Forelimb muscle (tissue), 1 donor: ENCODE results near the gene TRIL. TPM values are rescaled to one million over a fixed set of nuclear protein-coding genes. Genes with fewer than 3 reads are reported as not detected.
A peak's percentile ranks its signal among the peaks of the same experiment; 100 is the strongest.

Experiments used
- DNase-seq: peaks from one replicate; pipeline ENCODE4 v3.0.0-alpha.2; 2013; ENCODE audit warnings: low read depth
- polyA plus RNA-seq: library from polyadenylated mRNA; unstranded; fragments of 120-200 nt; gene quantifications from one replicate; pipeline ENCODE4 v1.2.1, GENCODE V29; 2013; ENCODE audit not compliant: insufficient read length

Gene TRIL, protein sequence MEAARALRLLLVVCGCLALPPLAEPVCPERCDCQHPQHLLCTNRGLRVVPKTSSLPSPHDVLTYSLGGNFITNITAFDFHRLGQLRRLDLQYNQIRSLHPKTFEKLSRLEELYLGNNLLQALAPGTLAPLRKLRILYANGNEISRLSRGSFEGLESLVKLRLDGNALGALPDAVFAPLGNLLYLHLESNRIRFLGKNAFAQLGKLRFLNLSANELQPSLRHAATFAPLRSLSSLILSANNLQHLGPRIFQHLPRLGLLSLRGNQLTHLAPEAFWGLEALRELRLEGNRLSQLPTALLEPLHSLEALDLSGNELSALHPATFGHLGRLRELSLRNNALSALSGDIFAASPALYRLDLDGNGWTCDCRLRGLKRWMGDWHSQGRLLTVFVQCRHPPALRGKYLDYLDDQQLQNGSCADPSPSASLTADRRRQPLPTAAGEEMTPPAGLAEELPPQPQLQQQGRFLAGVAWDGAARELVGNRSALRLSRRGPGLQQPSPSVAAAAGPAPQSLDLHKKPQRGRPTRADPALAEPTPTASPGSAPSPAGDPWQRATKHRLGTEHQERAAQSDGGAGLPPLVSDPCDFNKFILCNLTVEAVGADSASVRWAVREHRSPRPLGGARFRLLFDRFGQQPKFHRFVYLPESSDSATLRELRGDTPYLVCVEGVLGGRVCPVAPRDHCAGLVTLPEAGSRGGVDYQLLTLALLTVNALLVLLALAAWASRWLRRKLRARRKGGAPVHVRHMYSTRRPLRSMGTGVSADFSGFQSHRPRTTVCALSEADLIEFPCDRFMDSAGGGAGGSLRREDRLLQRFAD
- polyA plus RNA-seq: 24.3 TPM

DNA sequence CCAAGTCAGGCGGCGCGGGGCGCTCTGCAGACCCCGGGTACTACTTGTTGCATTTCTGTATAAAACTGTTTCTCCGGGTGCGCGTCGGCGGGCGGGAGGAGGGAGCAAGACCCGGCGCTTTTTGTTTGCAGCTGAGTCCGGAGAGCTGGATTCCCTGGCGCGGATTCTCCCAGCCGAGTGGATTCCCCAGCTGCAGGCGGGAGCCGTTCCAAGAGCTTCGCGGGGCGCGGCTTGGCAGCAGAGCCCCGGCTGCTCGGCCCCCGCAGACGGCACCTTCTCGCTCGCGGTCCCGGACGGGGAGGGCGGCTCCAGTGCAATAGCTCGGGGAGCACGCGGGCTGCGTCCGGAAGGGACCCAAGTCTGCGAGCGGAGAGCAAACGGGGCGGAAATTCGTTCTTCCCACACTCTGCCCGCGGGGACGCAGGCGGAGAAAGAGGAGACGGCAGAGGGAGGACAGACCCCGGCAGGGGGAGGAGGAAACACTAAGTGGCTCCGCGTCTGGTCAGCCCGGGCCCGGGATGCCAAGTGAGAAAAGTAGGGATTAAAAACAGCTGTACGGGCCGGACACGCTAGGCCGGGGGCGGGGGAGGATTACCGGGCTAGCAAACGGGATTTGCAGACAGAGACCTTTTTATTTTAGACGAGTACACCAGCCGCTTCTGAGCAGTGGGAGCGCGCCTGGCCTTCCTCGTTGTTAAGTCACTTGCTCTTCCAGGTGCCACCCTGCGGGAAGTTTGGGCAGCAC is at the start of gene TRIL:
Gene TRIL (minus strand): TSS at position 96 of the 745 bp plus-strand sequence. CDS start 284 bp downstream, outside the sequence.
- peak; percentile 59 for DNase-seq

DNA sequence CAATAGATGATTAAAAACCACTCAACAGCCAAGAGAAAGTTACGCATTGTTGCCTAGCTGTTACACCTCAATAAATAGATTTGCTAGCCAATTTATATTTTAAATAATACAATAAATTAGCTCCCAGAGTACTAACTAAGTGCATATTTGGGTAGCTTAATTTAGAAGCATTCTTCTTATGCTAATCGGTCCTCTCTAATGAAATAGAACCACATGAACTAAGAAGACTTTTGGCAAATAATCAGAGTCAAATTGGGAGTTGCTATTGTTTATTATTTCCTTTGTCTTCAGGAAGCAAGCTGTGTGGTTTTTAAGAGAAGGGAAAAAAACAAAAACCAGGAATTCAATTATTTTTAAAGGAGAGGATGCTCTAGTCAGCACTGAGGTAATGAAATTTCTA is 49.0 kb upstream of the TRIL start:
- DNase-seq: no peak

DNA sequence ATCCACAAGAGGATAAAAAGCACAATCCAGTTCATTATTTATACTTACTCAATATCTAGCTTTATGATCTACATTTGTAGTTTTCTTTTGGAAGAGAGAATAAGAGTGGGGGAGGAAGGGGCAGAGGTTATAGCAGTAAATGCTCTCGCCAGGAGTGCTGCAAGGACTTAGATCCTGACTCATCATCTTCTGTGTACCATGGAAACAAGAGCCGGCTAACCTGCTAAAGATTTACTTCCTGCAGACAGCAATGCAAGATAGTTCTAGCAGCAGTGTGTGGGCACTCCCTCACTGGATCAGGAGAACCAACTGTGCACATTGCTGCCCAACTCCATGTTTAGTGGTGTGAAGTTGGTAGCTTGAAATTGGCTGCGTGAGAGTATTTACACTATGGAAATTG is 47.7 kb upstream of the TRIL start:
- no peak for DNase-seq

DNA sequence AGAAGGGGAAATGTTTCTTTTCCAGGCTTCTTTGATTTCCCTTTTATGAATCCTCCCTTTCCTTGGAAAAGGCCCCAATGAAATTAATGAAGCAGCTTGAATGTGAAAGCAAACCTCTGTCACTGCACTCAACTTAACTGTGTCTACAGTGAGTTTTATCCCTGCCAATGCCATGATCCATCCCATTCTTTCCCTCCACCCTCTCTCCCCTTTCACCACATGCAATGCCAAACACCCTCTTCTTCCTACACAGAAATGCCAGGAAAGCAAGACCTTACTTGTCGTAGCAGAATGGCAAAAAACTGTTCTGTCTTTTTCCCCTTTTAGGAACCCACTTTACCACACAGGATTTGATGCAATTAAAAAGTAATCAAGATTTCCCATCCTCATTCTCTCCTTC is 47.3 kb upstream of the TRIL start:
- DNase-seq: no peak

DNA sequence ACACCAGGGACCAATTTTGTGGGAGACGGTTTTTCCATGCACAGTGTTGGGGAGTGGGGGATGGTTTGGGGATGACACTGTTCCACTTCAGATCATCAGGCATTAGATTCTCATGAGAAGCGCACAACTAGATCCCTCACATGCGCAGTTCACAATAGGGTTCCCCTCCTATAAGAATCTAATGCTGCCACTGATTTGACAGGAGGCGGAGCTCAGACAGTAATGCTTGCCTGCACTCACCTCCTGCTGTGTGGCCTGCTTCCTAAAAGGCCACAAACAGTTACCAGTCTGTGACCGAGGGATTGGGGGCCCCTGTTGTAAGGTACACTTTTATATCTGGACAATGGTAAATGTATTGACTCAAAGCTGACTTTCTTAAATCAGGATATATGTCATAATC is 45.6 kb upstream of the TRIL start:
- no peak for DNase-seq

DNA sequence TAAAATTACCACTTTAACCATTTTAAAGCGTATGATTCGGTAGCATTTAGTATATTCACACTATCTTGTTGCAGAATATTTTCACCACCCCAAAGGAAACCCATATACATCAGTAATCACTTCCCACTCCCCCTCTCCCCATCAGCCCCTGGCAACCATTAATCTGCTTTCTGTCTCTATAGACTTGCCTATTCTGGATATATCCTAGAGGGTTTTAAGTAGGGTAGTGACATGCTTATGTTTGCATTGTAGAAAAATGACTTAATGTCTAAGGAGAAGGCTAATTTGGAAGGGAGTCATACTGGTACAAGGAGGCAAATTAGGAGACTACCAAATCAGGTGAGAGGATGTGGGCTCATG is 42.6 kb upstream of the TRIL start:
- no peak for DNase-seq

DNA sequence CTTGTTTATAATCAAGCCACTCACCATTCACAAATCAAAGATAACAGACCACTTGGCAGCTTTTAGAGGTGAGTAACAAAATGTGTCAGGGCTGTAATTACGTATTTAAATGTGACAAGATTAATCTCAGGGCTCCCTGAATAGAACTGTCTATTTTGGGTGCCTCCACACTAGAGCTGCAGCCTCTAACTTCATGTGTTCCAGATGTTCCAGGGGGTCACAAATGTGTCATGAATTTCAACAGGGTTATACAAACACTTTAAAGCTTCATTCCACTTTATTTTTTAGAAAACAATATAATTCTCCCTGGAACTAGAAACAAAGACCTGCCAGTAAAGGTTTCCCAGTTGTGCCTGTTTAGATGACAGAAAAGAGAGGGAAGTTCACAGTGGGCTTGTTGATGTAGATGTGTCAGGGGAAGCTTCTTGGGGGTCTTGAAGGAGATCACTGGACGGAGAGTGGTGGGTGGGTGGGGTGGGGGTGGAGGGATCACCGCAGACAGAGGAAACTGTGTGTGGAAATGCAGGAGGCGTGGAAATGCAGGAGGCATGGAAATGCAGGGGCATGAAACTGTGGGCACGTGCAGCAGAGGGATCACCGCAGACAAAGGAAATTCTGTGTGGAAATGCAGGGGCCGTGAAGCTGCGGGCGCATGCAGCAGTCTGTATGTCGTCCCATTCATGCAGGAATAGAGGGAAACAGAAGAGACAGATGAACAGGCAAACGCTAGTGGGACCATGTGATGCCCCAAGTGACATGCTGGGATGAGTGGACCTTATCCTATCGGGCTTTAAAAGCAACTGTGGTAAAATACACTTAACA is 42.0 kb upstream of the TRIL start:
- no peak for DNase-seq

DNA sequence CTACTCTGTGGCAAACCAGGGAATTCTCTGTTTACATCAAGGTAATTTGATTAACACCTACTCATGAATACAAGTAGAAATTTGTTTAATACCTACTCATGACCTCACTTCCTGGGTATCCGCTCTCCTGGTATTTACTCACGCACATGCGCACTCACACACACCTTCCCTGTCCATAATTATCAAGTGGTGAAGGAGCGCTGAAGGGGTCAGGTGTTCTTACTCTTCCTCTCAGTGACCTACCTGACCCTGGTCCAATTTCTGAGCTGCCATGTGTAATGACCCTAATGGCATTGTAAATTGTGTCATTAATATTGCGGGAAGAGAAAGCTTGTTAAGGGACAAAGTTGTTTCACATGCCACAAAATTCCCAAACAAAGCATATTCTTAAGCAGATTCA is 41.3 kb upstream of the TRIL start:
- no peak for DNase-seq

DNA sequence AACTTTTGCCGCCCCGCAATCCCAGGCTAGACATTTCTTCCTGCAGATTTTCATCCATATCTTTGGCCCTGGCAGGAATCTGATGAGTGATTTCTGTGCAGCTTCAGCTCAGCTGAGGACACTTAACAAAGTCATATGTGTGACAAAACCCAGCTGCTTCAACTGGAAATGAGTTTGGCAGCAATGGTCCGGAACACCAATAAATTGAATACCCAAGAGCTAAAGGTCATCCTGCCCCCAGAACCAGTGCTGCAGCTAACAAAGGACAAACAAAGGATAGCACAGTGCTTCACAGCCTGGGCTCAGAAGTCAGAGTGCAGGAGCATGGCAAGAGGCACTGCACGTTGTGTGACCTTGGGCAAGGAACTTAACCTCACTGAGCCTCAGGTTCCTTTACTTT is 40.0 kb upstream of the TRIL start:
- DNase-seq: no peak

DNA sequence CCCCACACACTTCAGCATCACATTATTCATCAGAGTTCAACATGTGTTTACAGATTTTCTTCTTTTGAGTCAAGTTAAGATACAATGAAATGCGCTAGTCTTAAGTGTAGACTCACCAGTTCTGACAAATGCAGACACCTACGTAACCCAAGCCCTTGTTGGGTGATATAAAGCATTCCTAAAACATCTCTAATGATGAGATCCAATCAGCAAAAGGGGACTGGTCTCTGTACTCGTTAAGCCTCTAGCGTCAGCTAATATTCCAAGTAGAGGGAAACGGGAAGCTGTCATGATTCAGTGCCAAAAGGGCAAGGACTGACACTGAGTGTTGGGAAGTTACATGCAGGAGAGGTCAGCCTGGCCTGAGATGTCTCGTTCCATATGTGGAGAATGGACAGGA is 38.7 kb upstream of the TRIL start:
- DNase-seq: no peak

DNA sequence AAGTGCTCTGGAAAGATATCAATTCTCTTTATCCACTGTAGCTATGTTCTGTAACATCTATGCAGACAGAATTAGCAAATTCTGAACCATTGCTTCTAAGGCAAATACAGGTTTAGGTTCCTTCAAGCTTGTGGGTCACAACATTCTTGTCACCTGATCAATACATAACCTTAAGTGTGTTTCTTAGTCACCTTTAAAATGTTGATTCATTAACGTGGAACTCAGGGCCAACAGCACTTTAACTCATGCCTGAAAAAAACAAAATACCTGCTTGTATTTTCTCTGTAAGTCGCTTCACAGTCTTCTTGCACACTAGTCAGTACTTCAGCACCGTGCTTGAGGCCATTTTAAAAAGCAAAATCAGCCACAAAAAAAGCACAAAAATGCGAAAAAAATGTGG is 35.2 kb upstream of the TRIL start:
- DNase-seq: no peak

DNA sequence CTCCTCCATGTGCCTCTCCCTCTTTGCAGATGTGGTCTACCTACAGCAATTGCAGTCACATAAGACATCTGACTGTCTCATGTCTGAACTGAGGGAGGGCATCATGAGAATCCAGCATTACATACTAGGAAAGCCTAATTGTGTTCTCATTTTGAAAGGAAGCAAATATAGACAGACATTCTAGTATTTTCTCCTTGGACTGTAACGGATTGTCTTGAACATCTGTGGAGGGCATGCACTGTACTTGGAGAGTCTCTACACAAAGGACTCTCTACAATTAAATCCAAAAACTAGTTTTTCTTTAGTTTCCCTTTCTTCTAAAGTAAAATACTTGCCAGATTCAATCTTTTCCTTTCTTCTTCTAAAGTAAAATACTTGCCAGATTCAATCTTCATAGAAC is 34.7 kb upstream of the TRIL start:
- no peak for DNase-seq

DNA sequence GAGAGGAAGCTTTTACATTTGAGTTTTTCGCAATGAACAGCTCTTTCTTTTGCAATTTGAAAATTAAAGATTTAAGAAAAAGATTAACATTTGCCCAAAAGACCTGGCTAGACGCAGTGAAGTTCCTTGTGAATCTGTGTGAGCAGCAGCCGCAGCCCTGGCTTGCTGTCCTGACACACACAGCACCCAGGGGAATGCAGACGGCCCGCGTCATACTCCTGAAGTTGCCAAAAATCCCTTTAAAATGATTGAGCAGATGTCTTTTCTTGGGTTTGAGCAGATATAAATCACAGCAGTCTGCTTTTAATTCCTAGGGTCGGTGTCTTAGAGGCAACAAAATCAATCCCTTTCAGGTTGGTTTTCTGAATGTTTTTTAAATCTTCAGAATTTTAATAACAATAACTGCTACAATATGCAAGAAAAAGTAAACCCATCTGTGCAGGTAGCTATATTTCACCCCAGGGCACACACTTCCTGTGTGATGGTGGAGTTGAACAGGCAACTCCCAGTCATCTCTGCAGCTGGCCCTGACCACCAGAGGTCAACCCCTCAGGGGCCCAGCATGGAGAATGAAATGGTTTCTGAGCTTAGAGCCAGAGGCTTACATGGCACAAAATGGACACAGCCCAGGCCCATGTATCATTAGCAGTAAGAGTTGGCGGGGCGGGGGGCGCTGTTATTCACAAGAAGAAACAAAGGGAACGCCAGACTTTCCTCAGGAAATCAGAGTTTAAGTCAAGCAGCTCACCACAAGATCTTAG is 32.2 kb upstream of the TRIL start:
- no peak for DNase-seq

DNA sequence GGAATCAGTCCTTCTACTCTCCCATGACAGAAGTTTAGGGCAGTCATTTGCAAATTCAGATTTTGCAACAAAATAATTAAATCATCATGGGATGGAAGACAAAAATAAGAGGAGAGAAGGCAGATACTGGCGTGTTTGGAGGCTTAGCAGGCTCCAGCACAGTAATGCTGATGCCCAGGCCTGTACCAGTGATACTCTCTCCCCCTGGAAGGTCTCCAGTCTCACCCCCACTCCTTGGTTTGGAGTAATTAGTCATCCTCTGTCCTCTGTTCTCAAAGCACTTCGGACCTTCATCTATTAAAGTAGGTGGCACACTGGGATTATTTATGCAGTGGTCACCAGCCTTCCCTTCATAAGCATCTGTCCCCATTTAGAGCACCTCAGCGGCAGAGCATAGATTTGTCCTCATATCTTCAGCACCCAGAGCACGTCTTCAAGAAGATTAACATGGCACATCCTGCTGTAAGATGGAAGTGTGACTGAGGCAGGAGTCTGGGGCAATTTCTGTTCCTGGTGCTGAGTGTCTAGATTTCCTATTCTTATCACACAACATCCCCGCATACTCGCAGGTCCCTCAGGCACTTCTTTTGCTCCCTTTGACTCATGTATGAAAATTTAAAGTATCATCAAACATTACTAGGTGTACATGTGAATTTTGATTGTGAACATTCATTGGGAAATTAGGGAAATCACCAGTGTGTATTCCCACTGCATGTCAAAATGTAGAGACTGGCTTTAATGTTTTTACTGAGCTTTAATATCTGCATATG is 31.3 kb upstream of the TRIL start:
- no peak for DNase-seq

DNA sequence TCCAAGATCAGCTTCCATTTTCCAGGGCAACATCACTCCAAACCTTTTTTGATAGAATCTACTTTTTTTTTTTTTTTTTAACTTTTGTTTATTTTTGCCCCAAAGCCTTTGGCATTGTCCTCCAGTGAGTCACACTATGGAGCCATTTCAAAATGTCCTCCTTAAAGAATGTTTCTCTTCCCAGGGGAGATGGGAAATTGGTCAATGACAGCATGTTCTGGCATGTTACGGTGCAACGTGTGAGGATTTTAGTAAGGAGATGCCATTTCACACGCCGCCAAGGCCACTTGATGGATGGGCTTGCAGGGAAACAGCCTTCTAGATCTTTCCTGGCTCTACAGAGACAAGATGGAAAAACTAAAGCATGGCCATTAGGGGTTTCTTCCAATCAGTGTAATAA is 30.7 kb upstream of the TRIL start:
- no peak for DNase-seq

DNA sequence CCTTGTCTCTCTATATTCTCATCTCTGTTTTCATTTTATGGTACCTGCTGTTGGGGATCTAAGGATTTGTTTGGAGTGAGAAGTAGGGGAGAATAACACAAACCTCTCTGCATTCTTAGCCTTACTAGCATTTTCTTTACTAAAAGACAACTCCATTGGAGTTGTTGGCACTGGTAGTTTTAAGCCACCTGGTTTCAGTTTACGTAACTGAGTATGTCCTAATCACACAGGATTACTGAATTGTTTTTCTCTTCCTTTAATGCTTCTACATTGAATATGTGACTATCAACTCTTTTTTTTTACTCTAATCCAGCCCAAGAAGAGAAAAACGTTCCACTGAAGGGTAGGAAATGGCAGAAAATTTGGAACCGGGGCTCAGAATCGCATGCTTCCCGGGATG is 30.0 kb upstream of the TRIL start:
- DNase-seq: no peak

DNA sequence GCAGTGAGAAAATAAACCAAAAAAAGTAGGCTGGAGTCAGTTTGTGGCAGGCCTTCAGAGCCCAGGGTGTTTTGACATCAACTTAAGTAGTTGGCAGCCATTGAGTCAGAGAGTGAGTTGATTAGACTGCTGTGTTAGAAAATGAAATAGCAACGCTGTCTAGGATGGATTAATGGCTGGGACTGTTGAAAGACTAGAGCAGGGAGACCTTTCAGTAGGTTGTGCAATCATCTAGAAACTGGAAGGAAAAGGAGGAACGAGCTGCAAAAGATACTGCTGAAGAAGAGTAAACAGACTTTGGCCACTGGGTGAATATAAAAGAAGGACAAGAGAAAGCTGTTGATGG is 28.6 kb upstream of the TRIL start:
- no peak for DNase-seq

DNA sequence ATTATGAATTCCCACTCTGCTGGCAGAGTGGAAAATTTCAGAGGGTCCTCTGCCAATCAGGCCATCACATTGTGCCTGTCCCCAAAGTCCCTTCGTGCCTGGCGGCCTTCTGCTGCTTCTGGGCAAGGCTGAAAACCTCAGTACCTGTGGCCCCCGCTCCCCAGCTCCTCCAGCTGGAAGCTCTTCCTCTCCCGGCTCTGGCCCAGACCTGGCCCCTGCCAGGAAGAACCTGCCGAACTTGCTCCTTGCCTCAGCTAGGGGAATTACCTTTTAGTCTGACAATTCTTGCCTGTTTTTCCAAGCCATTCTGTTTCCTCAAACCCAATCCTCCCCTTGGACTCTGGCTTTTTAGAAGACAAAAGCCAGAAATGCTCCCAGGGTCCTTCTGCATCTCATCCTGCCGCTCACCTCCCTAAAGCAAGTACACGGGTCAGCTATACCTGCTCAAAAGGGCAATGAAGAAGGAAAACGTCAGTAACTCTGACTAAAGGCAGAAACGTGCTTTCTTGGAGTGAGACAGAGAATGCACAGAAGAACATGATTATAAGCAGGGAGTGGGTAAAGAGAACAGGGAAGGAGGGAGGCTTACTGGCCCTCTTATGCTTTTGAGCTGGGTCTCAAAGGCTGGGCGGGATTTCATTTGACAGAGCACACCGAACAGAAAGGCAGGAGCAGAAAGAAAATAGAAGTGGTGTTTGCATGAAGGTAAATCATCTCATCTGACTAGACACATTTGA is 28.1 kb upstream of the TRIL start:
- DNase-seq: no peak

DNA sequence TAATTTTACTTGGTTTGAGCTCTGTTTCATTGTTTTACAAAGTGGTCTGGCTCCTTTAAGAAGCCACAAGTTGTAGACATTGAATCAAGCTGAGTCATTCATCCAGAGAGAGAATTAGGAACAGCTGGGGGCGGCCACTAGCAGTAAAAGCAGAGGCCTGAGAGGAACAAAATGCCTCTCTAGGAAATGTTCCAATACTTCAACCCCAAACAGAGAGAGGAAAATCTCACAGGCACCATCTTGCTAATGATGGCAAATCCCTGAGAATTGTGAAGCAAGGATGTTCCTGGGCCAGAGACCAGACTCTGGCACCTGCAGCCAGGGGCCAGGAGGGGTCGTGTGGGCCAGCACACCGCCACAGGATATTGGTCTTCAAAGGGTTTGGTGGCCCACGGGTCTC is 26.5 kb upstream of the TRIL start:
- DNase-seq: no peak

DNA sequence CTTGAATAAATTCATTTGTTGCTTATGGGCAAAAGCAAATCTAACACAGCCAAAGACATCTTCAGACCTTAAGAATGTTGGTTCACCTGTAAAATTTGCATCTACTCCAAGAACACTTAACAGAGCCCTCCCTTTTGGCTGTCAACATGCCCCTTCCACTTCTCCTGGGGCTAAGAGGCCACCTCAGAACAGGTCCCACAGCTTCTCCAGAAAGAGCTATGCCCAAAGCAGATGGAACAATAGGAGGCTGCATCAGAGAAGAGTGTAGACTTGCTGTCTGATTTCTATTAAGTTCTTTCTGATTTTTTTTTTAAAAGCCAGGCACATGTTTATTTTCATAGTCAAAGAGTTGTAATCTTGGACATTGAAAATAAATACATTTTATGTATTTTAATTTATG is 26.1 kb upstream of the TRIL start:
- DNase-seq: no peak
